Upper lobe of right lung (tissue), 1 donor: ENCODE measurements around the gene RFTN2. TPM values are rescaled to one million over a fixed set of nuclear protein-coding genes. Genes with fewer than 3 reads are reported as not detected.
"Not testable (repeated sequence)": the region's sequence is repeated elsewhere in the genome, so short reads cannot be mapped to it uniquely, and the experiment has no call there.

Experiments used
- ATAC-seq: fragments of 200-7000 bp; cut with Tn5 transposase; one replicate; pipeline ENCODE4 v1.9.1; 2020; ENCODE audit warnings: mild to moderate bottlenecking, moderate library complexity
- DNase-seq: peaks from one replicate; pipeline ENCODE4 v3.0.0-alpha.2; 2020
- H3K27ac ChIP-seq: fragments of 200-600 bp; one replicate; pipeline ENCODE4 v1.8.0; 2022
- H3K27me3 ChIP-seq: fragments of 200-600 bp; one replicate; pipeline ENCODE4 v1.8.0; 2022; ENCODE audit warnings: mild to moderate bottlenecking
- H3K36me3 ChIP-seq: fragments of 200-600 bp; one replicate; pipeline ENCODE4 v1.8.0; 2022
- H3K4me1 ChIP-seq: fragments of 200-600 bp; one replicate; pipeline ENCODE4 v1.8.0; 2022
- H3K4me3 ChIP-seq: fragments of 200-600 bp; one replicate; pipeline ENCODE4 v1.8.0; 2022; ENCODE audit warnings: mild to moderate bottlenecking
- H3K9me3 ChIP-seq: fragments of 200-600 bp; one replicate; pipeline ENCODE4 v1.8.0; 2022
- CTCF ChIP-seq: fragments of 200-600 bp; IDR thresholded peaks from one replicate; pipeline ENCODE4 v1.8.0; 2022; ENCODE audit warnings: antibody characterized with exemption
- intact Hi-C: fragments of 100-400 bp; cut with DNase I; formaldehyde crosslinking; loops from one replicate; pipeline ENCODE4 v1.11.0; 2022
- long read RNA-seq: library from polyadenylated mRNA; unstranded; transcript quantifications from one replicate; pipeline ENCODE4 v2.0.0, GENCODE V29; 2021
- total RNA-seq: library from RNA; stranded (reverse); fragmentation: NEBNext Ultra II Directional; extraction: Animal tissue kit (Norgen Biotek cat#: 25700); gene quantifications from one replicate; pipeline ENCODE4 v1.2.1, GENCODE V29; 2021
- donor health status: DM: no; HTN: yes; CAD: no; lungs with severe emphysema.

RFTN2 gene
- total RNA-seq = 12.3 TPM
- long read RNA-seq, full-length matches to known transcripts = 3 of 4 reads
- long read RNA-seq, partial matches to known transcripts = 0 of 4 reads
- long read RNA-seq, other reads (novel, unspliced or antisense) = 1 of 4 reads

- H3K4me3 ChIP-seq = peak within 1 kb of the TSS; percentile 38
These were observed at the start of gene RFTN2 for GRCh38 chr2:197675246-197675645. TSS of gene RFTN2 (minus strand) at chr2:197675587. CDS start at chr2:197675458, 129 bp downstream.

GRCh38 chr2:197717863-197718262 is 42.5 kb upstream of the RFTN2 start:
- no peaks in the 10 kb centered on the region for H3K4me1 ChIP-seq
- intact Hi-C loops = no loop called here
- ATAC-seq = no peak
- no peaks in the 10 kb centered on the region for H3K9me3 ChIP-seq
- no peak overlapping the region for H3K27ac ChIP-seq
- TF ChIP-seq CTCF = no peak
- no peaks in the 10 kb centered on the region for H3K27me3 ChIP-seq
- H3K4me3 ChIP-seq = no peak overlapping the region
- DNase-seq = no peak
- no peaks in the 10 kb centered on the region for H3K36me3 ChIP-seq

More at GRCh38 chr2:197675246-197675645, at the start of gene RFTN2:
- Histone ChIP-seq H3K36me3 (no peaks in the 10 kb centered on the region), H3K27ac (peak within 1 kb of the TSS; percentile 65), H3K27me3 (no peaks in the 10 kb centered on the region), H3K9me3 (no peaks in the 10 kb centered on the region), H3K4me1 (peaks cover 13% of the 10 kb centered on the region)
- intact Hi-C loops = no loop called here
- DNase-seq (no peak), ATAC-seq (no peak)
- no peak for TF ChIP-seq CTCF

GRCh38 chr2:197713271-197713670 is 37.9 kb upstream of the RFTN2 start:
- Histone ChIP-seq H3K27ac (no peak overlapping the region), H3K36me3 (peaks cover 3% of the 10 kb centered on the region), H3K27me3 (no peaks in the 10 kb centered on the region), H3K9me3 (no peaks in the 10 kb centered on the region), H3K4me1 (peaks cover 10% of the 10 kb centered on the region), H3K4me3 (no peak overlapping the region)
- ATAC-seq (no peak), DNase-seq (no peak)
- TF ChIP-seq CTCF = no peak
- intact Hi-C loops = no loop called here

GRCh38 chr2:197711578-197711977 is 36.2 kb upstream of the RFTN2 start:
- ATAC-seq (no peak), DNase-seq (no peak)
- no peak for TF ChIP-seq CTCF

GRCh38 chr2:197710424-197711042 is 35.1 kb upstream of the RFTN2 start:
- Histone ChIP-seq H3K36me3 (peaks cover 3% of the 10 kb centered on the region), H3K4me1 (peaks cover 33% of the 10 kb centered on the region), H3K4me3 (no peak overlapping the region), H3K27me3 (no peaks in the 10 kb centered on the region), H3K27ac (no peak overlapping the region), H3K9me3 (no peaks in the 10 kb centered on the region)
- TF ChIP-seq CTCF = no peak
- ATAC-seq (no peak), DNase-seq (no peak)
- intact Hi-C loops = no loop called here

More at GRCh38 chr2:197711578-197711977, 36.2 kb upstream of the RFTN2 start:
- Histone ChIP-seq H3K4me1 (peaks cover 27% of the 10 kb centered on the region), H3K36me3 (peaks cover 3% of the 10 kb centered on the region), H3K27me3 (no peaks in the 10 kb centered on the region), H3K27ac (no peak overlapping the region), H3K4me3 (no peak overlapping the region), H3K9me3 (no peaks in the 10 kb centered on the region)
- intact Hi-C loops = no loop called here

GRCh38 chr2:197709140-197709539 is 33.8 kb upstream of the RFTN2 start:
- H3K27ac ChIP-seq, ATAC-seq, H3K36me3 ChIP-seq, H3K9me3 ChIP-seq, H3K4me3 ChIP-seq, H3K27me3 ChIP-seq, DNase-seq, intact Hi-C loops: not testable (repeated sequence)
- peaks cover 39% of the 10 kb centered on the region for H3K4me1 ChIP-seq
